Left renal cortex interstitium (tissue), 4 donors: ENCODE results near the gene TMEM207. TPM values are rescaled to one million over a fixed set of nuclear protein-coding genes. Genes with fewer than 3 reads are reported as not detected.
A peak's percentile ranks its signal among the peaks of the same experiment; 100 is the strongest.
"Not testable (repeated sequence)": the region's sequence is repeated elsewhere in the genome, so short reads cannot be mapped to it uniquely, and the experiment has no call there.

Experiments
- DNase-seq, 4 donors: peaks; one replicate each; pipeline ENCODE4 v3.0.0-alpha.2; 2013; ENCODE audit warnings: low read depth in 4 of 4, low spot score in 2 of 4, missing footprints in 1 of 4
- polyA plus RNA-seq, 4 donors: library from polyadenylated mRNA; unstranded; fragments of 120-200 nt; gene quantifications; one replicate each; pipeline ENCODE4 v1.2.1, GENCODE V29; 2013; ENCODE audit not compliant: insufficient read length in 4 of 4

The TMEM207 gene
- 10 to 100 TPM; 15.4 to 25.7 (median 20.6) TPM for polyA plus RNA-seq

DNA sequence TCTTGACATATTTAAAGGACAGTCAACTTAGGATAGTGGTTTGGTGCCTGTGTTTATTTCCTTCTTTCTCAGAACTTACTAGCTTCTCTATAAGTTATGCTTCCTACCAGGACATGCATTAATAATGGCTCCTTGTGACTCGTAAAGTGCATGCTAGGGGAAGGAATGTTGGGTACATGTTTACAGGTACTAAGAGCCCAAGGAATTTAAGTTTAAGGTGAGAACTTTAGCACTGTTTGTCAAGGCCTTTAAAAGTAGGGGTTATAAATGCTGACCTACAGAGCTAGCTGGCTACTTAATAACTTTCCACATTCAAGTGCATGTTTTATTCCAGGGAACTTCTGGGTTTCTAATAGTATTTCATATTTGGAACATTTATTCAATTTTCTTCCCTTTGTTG lies at the start of gene TMEM207:
Gene TMEM207, minus strand, starts transcription at position 101 of the 400 bp plus-strand sequence. Its CDS starts 92 bp downstream, at position 9.
- no peak for DNase-seq

DNA sequence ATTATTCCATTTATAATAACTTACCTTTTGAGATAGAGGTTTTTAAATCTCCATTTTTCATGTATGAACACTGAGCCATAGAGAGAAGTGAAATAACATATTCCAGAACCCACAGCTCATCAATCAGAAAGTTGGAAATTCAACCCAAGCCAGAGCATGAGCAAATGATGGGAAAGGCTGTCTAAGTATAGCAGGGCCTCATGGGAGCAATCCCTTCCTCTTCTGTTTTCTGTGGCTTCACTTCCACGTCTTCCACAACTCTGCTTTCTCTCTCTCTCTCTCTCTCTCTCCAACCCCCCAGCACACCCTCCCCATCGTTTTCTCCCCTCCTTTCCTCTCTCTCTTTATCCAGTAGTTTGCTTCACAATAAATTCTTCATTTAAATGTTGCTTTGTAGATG lies 49.4 kb upstream of the TMEM207 start:
- DNase-seq: no peak

DNA sequence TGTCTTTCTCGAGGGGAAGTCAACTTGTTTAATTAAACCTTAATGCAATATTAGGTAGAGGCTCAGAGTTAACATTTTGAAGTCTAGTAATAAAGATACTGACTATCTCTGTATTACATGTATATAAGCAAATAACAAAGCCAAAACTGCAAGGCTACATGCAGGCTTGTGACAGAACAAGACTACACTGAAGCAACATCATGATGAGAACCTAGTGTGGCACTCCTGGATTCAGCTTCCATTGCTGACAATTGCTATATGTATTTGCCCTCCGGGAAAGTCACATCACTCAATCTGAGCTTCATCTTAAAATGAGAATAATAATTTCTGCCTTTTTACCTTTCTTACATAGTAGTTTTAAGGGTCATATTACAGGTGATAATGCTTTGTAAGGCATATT lies 48.6 kb upstream of the TMEM207 start:
- no peak for DNase-seq

- no peak for DNase-seq
Observed at GRCh38 chr3:190497811-190498210, 48.1 kb upstream of the TMEM207 start.

DNA sequence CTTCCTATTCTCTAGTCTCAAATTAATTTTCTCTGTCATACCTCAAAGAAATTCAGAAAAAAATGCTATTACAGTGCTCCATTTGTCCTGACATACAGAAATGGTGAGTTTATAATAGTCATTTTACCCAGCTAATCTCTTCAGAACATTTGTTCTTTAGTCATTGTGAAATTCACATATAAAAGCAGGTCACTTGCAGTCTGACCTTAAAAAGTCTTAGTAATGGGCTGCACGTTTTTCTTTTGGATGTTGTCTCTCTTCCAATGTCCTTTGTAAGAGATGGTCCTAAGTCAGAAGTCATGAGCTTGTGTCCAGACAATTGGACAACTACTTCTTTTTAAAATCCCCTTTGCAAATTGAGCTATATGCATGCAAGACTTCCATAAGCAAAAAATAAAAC lies 47.2 kb upstream of the TMEM207 start:
- DNase-seq: no peak

DNA sequence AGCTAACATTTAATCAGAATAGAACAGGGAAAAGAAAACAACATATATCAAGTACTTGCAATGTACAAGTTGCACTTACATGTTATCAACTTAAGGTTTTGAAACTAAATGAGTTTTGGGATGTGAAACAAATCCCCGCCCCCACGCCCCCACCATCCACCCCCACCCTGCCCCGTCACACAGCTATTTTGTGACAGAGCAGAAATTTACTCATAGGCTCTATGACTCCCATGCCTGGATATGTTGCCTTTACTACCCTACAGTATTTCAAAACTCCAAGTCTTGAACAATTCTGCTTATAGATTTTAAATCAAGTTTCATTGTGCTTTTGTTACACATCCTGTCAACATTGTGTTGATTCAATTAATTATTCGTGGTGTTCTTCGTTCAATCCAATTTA lies 46.1 kb upstream of the TMEM207 start:
- DNase-seq: no peak

- DNase-seq: no peak
Observed at GRCh38 chr3:190495354-190495753, 45.7 kb upstream of the TMEM207 start.

DNA sequence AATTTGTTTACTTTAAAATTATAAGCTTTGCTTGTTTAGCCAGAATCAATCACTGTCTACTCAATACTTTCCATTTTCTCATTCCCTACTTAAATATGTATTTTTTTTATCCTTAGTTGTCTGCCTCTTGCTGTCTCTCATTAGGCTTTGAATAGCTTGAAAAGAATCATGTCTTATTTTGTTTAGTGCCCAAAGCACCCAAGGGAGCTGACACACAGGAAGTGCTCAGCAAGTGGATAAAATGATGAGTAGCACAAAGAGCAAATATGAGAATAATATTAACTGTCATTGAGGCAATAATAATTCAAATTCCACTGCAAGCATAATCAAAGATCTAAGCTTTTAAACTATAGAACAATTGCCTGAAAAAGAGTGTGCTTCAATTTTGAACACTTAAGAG lies 45.2 kb upstream of the TMEM207 start:
- DNase-seq: no peak

GRCh38 chr3:190492966-190493365 lies 43.3 kb upstream of the TMEM207 start:
- DNase-seq: no peak

GRCh38 chr3:190492129-190492528 lies 42.4 kb upstream of the TMEM207 start:
- no peak for DNase-seq

DNA sequence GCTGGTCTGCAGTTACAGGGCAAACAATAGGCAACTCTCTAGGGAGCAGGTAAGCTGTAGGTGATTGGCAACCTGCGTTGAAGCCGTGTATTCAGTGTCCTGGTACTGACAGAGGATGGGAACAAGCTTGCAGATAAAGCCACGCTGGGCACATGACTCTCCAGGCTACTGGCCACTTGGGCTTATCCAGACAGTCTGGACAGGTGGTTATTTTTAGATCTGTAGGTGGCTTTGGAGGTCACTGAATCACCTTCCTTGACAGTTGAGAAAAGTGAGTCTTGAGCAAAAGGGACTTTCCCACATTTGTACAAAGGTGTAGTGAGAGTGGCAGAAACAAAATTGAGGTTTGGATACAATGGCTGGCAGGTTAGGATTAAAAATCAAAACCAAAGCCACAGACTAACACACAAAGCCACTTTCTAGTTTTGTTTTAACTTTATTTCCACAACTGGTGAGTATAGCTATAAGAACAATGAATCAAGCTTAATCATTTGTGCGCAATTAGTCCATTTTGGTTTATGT lies 41.9 kb upstream of the TMEM207 start:
- no peak for DNase-seq

GRCh38 chr3:190486908-190487607 lies 37.4 kb upstream of the TMEM207 start:
- no peak for DNase-seq

GRCh38 chr3:190486533-190486864 lies 36.8 kb upstream of the TMEM207 start:
- DNase-seq: no peak

GRCh38 chr3:190485830-190486532 lies 36.3 kb upstream of the TMEM207 start:
- DNase-seq: peak in 3 of 4 donors; percentile 25 to 32 (median 29)

DNA sequence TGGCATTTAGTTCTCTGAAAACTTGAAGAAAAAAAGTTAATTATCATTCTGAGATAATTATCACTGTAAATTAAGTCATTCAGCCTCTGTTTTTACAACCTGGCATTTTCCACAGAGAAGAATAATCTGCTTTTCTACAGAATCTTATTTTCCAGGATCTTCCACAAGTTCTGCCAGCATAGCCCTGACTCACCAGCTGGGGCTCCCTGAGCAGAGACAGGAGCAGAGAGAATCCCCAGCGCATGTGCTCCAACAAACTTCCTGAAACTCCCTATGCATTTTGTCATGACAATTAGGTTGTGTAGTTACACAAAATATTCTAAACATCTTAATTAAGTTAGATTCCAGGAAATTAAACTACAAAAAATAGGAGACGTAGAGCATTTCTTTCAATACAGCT lies 32.1 kb upstream of the TMEM207 start:
- DNase-seq: no peak

GRCh38 chr3:190473261-190473660 lies 23.6 kb upstream of the TMEM207 start:
- DNase-seq: not testable (repeated sequence)

GRCh38 chr3:190467922-190468321 lies 18.2 kb upstream of the TMEM207 start:
- DNase-seq: no peak

DNA sequence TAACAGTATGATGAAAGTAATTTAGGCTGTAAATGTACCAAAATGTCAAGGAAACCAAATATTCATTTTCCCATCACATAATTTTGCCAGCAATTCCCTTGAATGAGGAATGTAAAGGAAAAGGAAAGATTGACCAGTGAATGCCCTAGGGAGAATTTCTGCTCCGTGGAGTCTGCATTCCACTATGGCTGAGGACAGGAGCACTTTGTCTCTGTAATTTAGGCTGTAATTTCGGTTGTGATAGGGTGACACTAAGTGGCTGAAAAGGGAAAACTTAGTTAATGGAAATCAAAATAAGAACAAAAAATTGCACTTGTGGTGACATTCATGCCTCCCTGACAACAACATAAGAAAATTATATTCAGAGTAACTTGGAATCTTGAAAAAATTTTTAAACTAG lies 8.3 kb upstream of the TMEM207 start:
- DNase-seq: no peak

DNA sequence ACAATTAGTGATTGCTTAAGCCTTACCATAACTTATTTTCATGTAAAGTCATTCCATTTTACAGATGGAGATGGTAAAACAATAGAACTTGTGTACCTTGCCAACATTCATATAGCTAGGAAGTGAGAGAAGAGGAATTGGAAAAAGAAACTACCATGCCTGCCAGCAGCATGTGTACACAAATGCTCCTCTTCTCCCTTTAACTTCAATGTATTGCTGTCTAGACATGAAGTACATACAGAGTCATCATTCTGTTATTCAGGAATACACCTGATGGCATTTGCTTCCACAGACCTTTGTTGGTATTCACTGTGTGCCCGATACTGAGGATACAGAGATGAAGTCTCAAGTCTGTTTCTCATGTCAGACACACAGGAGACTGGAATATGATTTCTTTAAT lies 7.1 kb upstream of the TMEM207 start:
- no peak for DNase-seq

- DNase-seq: no peak
Observed at GRCh38 chr3:190455828-190456227, 6.1 kb upstream of the TMEM207 start.

GRCh38 chr3:190448256-190448655 lies 1.4 kb downstream of the TMEM207 start:
- no peak for DNase-seq
